GM19193 (cell line): ENCODE data around the gene FXYD6.

Experiments used
- POLR2A ChIP-seq: IDR thresholded peaks from 4 replicates; pipeline ENCODE4 v1.6.1; 2011; ENCODE audit not compliant: insufficient read depth, insufficient read length; ENCODE audit errors: extremely low read depth

FXYD6 gene

DNA sequence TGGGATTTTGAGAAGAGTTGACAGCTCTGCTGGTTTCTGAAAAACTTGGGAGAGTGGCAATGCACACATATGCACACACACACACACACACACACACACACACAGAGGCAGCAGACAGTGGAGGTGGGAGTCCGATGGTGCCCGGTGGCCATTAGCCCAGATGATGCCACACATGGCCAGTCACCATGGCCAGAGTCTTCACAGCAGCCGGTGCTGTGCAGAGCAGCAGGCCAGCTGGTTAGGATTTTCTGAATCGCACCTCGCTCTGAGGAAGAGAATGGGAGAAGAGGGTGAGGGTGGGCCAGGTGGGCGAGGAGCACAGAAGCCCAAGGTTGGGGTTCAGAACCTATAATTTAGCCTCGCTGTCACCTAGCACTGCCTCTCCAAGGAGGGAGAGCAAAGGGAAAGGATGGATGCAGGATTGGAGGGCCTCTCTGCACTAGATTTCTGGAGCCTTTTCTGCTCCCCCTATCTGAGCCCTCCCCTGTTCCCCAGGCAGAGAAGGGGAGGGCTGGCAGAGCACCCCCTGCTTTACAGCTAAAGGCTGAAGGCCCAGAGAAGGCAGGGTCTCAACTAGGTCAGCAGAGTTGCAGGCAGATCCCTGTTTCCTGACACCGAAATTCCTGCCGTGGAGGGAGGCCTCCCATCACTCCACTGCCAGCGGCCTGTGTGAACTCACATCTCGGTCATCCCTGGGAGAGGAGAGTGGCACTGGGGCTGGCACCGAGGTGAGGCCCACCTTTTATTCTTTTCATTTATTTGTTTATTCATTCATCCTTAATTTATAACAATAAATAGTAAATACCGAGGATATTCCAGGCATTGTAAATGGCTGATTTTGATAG lies 25.8 kb upstream of the FXYD6 start:
- no peak for TF ChIP-seq POLR2A

- no peak for TF ChIP-seq POLR2A
Measured at GRCh38 chr11:117901601-117902000, 25.1 kb upstream of the FXYD6 start.

DNA sequence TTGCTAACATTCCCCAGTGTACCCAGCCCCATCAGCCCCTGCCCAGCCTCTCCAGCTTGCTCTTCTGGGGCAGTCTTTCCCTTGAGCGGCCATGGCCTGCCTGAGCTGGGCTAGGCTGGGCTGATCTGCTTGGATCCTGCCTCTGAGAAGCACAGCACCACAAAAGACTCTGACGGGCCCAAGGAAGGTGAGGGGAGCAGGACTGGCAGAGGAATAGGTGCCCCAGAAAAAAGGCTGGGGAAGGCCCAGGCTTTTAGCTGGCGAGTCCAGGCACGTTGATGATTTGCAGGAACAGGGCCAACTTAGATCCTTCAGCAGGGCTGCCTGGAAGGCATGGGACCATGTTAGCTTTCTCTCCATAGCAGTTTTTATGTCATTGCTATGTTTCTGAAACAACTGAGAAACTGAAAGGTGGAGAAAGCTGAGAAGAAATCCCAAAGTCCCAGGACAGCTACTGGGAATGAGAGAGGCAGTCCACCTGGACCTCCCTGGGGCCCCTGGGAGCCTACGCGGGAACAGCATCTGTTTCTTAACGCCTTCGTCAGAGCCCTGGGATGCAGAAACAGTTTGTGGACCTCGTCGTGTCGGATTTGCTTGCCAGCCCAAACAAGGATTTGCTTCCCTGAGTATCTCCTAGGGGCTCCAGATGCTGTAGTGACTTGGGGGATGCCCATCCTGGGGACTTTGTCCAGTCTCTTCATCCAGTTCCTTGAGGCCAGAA lies 24.4 kb upstream of the FXYD6 start:
- no peak for TF ChIP-seq POLR2A

GRCh38 chr11:117900121-117900648 lies 23.7 kb upstream of the FXYD6 start:
- TF ChIP-seq POLR2A = no peak

GRCh38 chr11:117898059-117898458 lies 21.6 kb upstream of the FXYD6 start:
- TF ChIP-seq POLR2A = no peak

DNA sequence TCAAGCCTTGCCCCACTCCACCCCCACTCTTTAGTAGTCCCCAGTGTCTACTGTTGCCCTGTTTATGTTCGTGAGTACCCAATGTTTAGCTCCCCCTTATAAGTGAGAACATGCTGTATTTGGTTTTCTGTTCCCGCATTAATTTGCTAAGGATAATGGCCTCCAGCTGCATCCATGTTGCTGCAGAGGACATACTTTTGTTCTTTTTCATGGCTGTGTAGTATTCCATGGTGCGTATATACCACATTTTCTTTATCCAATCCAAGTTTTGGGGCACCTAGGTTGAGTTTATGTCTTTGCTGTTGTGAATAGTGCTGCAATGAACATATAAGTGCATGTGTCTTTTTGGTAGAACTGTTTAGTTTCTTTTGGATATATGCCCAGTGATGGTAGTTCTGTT lies 16.2 kb upstream of the FXYD6 start:
- no peak for TF ChIP-seq POLR2A

GRCh38 chr11:117891362-117891761 lies 14.9 kb upstream of the FXYD6 start:
- TF ChIP-seq POLR2A = no peak

DNA sequence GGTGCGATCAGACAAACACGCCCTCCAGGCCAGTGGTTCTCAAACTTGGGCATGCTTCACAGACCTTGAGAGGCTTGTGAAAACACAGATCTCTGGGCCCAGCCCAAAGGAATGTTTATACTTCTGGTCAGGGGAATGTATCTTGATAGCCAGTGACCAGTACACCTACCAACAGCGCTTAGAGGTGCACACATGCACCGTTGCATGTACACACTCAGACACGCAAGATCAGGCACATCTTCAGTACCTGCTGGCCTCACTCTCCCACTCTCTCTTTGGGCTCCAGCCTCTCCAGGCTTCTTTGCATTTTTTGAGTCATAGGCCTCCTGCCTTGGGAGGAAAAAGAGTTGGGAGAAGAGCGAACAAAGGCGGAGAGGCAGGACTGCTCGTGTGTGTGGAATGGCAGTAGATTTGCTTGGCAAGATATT lies 11.7 kb upstream of the FXYD6 start:
- TF ChIP-seq POLR2A = no peak

GRCh38 chr11:117887431-117888138 lies 11.1 kb upstream of the FXYD6 start:
- no peak for TF ChIP-seq POLR2A

DNA sequence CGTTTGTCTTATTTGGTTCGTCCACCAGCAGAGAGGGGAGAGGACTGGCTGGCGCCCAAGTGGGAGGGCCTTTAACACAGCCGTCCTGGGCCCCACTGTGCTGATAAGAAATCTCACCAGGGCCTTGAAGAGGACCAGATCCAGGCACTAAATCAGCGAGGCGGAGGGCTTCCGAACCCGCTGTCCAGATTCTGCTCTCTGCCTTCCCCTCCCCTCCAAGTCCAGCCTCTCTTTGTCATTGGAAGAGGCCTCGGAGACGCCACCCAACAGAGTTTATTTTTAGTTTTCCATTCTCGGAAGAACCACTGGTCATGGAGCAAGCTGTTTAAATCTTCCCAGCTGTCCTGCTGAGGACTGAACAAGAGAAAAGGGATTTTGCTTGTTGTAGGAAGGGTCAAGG lies 9.3 kb upstream of the FXYD6 start:
- TF ChIP-seq POLR2A = no peak

GRCh38 chr11:117884994-117885393 lies 8.5 kb upstream of the FXYD6 start:
- TF ChIP-seq POLR2A = no peak

DNA sequence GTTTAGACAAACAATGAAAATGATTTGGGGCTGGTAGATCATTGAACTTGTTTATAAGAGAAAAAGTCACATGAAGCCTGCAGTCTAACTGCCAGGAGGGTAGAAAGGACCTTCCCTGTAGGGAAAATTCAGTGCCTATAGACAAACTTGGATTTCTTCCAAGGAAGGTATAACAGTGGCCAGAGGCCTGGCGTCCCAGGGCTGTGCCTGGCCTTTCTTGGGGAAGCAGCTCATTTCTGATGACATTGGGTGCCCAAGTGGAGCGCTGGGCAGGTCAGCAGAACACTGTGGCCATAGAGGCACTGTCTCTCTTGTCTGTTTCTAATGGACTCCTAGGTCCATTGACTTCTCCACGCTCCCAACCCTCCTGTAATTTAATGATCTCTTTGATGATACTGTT lies 6.6 kb upstream of the FXYD6 start:
- no peak for TF ChIP-seq POLR2A

- TF ChIP-seq POLR2A = no peak
Measured at GRCh38 chr11:117882311-117882905, 6.0 kb upstream of the FXYD6 start.

GRCh38 chr11:117881217-117881616 lies 4.8 kb upstream of the FXYD6 start:
- no peak for TF ChIP-seq POLR2A
